Renal cortical epithelial cell (primary cell): Measurements from ENCODE around the gene EIF4E1B. TPM values are rescaled to one million over a fixed set of nuclear protein-coding genes. Genes with fewer than 3 reads are reported as not detected.
"Not testable (repeated sequence)": the region's sequence is repeated elsewhere in the genome, so short reads cannot be mapped to it uniquely, and the experiment has no call there.

Experiments used
- DNase-seq: peaks from one replicate; pipeline ENCODE4 v3.0.0-alpha.2; 2011; ENCODE audit warnings: low read depth
- total RNA-seq: library from RNA; depleted of rRNA; stranded (reverse); fragments of >200 nt; gene quantifications from 2 replicates; pipeline ENCODE4 v1.2.3, GENCODE V29; 2014

Gene EIF4E1B
- not detected in 2 replicates for total RNA-seq

- no peak for DNase-seq
These were observed at the start of gene EIF4E1B, which contains the start of gene SNCB for GRCh38 chr5:176629853-176630680. Gene EIF4E1B, plus strand, starts transcription at chr5:176630675. Its CDS starts 12,113 bp downstream, at chr5:176642788. Gene SNCB, minus strand, starts transcription at chr5:176630534. Its CDS starts 880 bp downstream, at chr5:176629654.

- no peak for DNase-seq
These were observed 49.1 kb upstream of the EIF4E1B start for GRCh38 chr5:176581361-176581760.

GRCh38 chr5:176583076-176583475, 47.4 kb upstream of the EIF4E1B start:
- no peak for DNase-seq

GRCh38 chr5:176587398-176587797, 43.1 kb upstream of the EIF4E1B start:
- DNase-seq = no peak

GRCh38 chr5:176588297-176588696, 42.2 kb upstream of the EIF4E1B start:
- no peak for DNase-seq

GRCh38 chr5:176589039-176589769, 41.3 kb upstream of the EIF4E1B start:
- no peak for DNase-seq

- no peak for DNase-seq
These were observed 40.3 kb upstream of the EIF4E1B start for GRCh38 chr5:176590035-176590717.

- not testable (repeated sequence) for DNase-seq
These were observed 38.8 kb upstream of the EIF4E1B start for GRCh38 chr5:176591667-176592066.

GRCh38 chr5:176592573-176592972, 37.9 kb upstream of the EIF4E1B start:
- no peak for DNase-seq

- DNase-seq = no peak
These were observed 37.1 kb upstream of the EIF4E1B start for GRCh38 chr5:176593273-176593869.

- no peak for DNase-seq
These were observed 35.9 kb upstream of the EIF4E1B start for GRCh38 chr5:176594554-176594953.

GRCh38 chr5:176595386-176595943, 35.0 kb upstream of the EIF4E1B start:
- DNase-seq = no peak

- DNase-seq = no peak
These were observed 34.3 kb upstream of the EIF4E1B start for GRCh38 chr5:176596069-176596644.

- DNase-seq = no peak
These were observed 33.6 kb upstream of the EIF4E1B start for GRCh38 chr5:176596689-176597416.

- no peak for DNase-seq
These were observed 32.8 kb upstream of the EIF4E1B start for GRCh38 chr5:176597417-176598389.

- not testable (repeated sequence) for DNase-seq
These were observed 30.6 kb upstream of the EIF4E1B start for GRCh38 chr5:176599749-176600430.

- DNase-seq = no peak
These were observed 28.5 kb upstream of the EIF4E1B start for GRCh38 chr5:176601901-176602482.

GRCh38 chr5:176603091-176603490, 27.4 kb upstream of the EIF4E1B start:
- DNase-seq = no peak
